ENCODE data around the gene MACF1.

The MACF1 gene

DNA sequence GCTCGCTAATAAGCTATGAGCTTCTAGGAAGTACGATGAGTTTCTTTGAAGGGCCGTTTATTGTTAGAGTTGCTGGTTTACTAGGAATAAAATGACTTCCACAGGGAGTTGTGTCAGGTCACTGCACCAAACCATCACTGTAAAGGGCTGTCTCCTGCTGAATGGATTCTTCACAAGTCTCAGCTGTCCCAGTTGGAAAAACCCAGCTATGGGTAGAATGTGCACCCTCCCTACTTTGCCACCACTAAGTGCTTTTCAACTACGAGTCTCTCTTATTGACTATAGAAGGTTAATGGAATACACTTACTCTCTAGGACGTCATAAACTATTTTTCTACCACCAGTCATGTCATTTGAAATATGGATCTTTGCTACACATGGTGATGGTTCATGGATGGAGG lies 192.2 kb downstream of the MACF1 start:
- DNase-seq (no peak), ATAC-seq (no peak)
- Mint-ChIP-seq H3K4me1 (peaks cover 75% of the 10 kb centered on the region), H3K36me3 (ENCODE audit: low read depth) (peaks cover 9% of the 10 kb centered on the region), H3K27me3 (no peaks in the 10 kb centered on the region), H3K27ac (no peak overlapping the region), H3K9me3 (no peaks in the 10 kb centered on the region), H3K4me3 (no peak overlapping the region)

GRCh38 chr1:39397487-39397886 lies 193.0 kb downstream of the MACF1 start:
- H3K27ac Mint-ChIP-seq = no peak overlapping the region
- H3K4me3 Mint-ChIP-seq = no peak overlapping the region
- ATAC-seq (no peak), DNase-seq (no peak)
- peaks cover 6% of the 10 kb centered on the region for H3K36me3 Mint-ChIP-seq (ENCODE audit: low read depth)
- peaks cover 66% of the 10 kb centered on the region for H3K4me1 Mint-ChIP-seq
- H3K27me3 Mint-ChIP-seq = no peaks in the 10 kb centered on the region
- no peaks in the 10 kb centered on the region for H3K9me3 Mint-ChIP-seq

DNA sequence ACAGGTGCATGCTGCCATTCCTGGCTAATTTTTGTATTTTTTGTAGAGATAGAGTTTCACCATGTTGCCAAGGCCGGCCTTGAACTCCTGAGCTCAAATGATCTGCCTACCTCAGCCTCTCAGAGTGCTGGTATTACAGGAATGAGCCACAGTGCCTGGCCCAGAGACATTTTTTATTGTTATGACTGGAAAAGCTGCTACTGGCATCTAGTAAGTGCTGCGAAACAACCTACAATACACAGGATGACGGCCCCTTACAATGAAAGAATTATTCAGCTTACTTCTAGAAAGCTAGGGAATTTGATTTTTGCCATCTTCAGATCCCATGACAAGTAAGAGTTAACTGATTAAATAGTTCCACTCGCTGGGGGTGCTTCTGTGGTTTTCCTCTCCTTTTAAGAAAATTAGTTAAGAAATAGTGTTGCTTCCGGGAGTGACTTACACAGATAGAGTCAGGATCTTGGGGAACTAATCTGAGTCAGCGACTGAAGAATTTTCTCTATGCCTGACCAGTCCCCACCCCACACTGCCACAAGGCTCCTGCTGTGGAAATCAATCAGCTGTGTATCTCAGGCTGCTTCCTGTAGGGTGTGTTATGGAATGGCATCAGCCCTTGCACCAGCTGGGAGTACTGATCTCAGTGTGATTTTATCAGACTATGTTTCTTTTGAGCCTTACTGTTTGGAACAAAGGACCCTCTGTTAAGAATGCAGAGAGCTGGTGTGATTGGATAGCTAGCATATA lies 194.0 kb downstream of the MACF1 start:
- ATAC-seq (peak; percentile 95), DNase-seq (peak; percentile 28)
- H3K27ac Mint-ChIP-seq = peak overlapping the region; percentile 79
- H3K4me3 Mint-ChIP-seq = no peak overlapping the region
- H3K4me1 Mint-ChIP-seq = peaks cover 58% of the 10 kb centered on the region
- H3K9me3 Mint-ChIP-seq = no peaks in the 10 kb centered on the region
- H3K36me3 Mint-ChIP-seq (ENCODE audit: low read depth) = peaks cover 8% of the 10 kb centered on the region
- no peaks in the 10 kb centered on the region for H3K27me3 Mint-ChIP-seq

GRCh38 chr1:39401106-39401505 lies 196.6 kb downstream of the MACF1 start:
- no peak for DNase-seq
- no peak for ATAC-seq
- H3K4me1 Mint-ChIP-seq = peaks cover 45% of the 10 kb centered on the region
- H3K9me3 Mint-ChIP-seq = no peaks in the 10 kb centered on the region
- H3K27ac Mint-ChIP-seq = no peak overlapping the region
- H3K4me3 Mint-ChIP-seq = no peak overlapping the region
- H3K36me3 Mint-ChIP-seq (ENCODE audit: low read depth) = peaks cover 5% of the 10 kb centered on the region
- no peaks in the 10 kb centered on the region for H3K27me3 Mint-ChIP-seq

GRCh38 chr1:39404876-39405275 lies 200.4 kb downstream of the MACF1 start:
- Mint-ChIP-seq H3K4me1 (peaks cover 34% of the 10 kb centered on the region), H3K36me3 (ENCODE audit: low read depth) (peaks cover 5% of the 10 kb centered on the region), H3K9me3 (no peaks in the 10 kb centered on the region), H3K27ac (no peak overlapping the region), H3K27me3 (no peaks in the 10 kb centered on the region), H3K4me3 (no peak overlapping the region)
- ATAC-seq (no peak), DNase-seq (no peak)

DNA sequence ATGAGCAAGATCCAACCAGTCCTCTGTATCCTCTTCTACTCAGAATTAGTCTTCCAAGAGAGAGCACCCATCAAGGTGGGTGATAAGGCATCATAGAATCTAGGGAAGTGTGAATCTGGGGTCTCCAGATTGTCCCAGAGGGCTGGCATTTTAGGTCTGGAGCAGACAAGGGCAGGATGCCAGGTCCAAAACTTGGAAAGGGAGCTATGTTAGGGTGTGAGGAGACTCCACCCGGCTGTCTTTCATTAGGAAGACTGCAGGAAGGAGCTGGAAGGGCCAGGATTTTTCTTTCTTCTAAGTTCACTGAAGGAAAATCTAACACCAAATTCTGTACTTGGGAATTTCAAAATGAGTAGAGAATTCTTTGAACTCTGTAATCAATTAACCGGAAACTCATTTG lies 200.9 kb downstream of the MACF1 start:
- Mint-ChIP-seq H3K27me3 (no peaks in the 10 kb centered on the region), H3K9me3 (no peaks in the 10 kb centered on the region), H3K27ac (no peak overlapping the region), H3K36me3 (ENCODE audit: low read depth) (peaks cover 5% of the 10 kb centered on the region), H3K4me1 (peaks cover 38% of the 10 kb centered on the region), H3K4me3 (no peak overlapping the region)
- DNase-seq = no peak
- ATAC-seq = no peak

DNA sequence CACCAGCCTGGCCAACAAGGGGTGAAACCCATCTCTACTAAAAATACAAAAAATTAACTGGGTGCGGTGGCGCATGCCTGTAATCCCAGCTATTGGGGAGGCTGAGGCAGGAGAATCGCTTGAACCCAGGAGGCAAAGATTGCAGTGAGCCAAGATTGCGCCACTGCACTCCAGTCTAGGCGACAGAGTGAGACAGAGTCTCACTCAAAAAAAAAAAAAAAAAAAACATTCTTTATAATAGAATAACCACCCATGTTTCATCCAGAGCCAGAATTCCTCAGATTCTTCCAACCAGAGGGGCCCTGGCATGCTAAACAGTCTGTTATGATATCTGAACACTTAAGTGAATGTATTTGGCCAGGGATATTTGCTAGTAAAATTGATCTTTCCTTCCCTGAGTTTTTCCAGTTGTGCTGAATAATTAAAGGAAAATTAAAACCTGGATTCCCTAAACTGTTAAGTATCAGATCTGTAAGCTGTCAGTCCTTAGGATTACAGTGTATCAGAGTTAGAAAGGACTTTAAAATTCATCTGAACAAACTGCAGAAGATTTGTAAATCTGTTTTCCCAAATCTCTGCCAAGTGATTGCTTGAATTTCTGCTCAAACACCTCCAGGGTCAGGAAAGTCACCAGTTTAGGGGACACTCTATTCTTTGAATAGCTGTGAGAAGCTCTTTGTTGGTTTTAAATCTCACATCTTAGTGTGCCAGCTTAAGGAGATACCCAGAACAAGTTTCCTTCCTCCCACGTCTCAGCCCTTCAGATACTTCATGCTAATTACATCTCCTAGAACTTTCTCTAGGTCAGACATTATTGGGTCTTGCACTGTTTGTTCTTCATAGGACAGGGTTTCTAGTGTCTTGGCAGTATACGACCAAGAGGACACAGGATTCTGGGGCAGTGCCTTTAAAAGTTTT lies 202.3 kb downstream of the MACF1 start:
- peaks cover 52% of the 10 kb centered on the region for H3K4me1 Mint-ChIP-seq
- DNase-seq (no peak), ATAC-seq (no peak)
- H3K9me3 Mint-ChIP-seq = no peaks in the 10 kb centered on the region
- no peak overlapping the region for H3K27ac Mint-ChIP-seq
- no peak overlapping the region for H3K4me3 Mint-ChIP-seq
- H3K27me3 Mint-ChIP-seq = no peaks in the 10 kb centered on the region
- H3K36me3 Mint-ChIP-seq (ENCODE audit: low read depth) = peaks cover 8% of the 10 kb centered on the region

- Mint-ChIP-seq H3K4me3 (peak overlapping the region; percentile 79), H3K27me3 (no peaks in the 10 kb centered on the region), H3K27ac (no peak overlapping the region), H3K4me1 (peaks cover 59% of the 10 kb centered on the region), H3K9me3 (no peaks in the 10 kb centered on the region), H3K36me3 (ENCODE audit: low read depth) (peaks cover 11% of the 10 kb centered on the region)
- ATAC-seq (no peak), DNase-seq (no peak)
Observed at GRCh38 chr1:39407510-39407895, 203.0 kb downstream of the MACF1 start.

- Mint-ChIP-seq H3K27me3 (no peaks in the 10 kb centered on the region), H3K27ac (peak overlapping the region; percentile 35), H3K9me3 (no peaks in the 10 kb centered on the region), H3K36me3 (ENCODE audit: low read depth) (peaks cover 7% of the 10 kb centered on the region), H3K4me3 (peak overlapping the region; percentile 79), H3K4me1 (peaks cover 60% of the 10 kb centered on the region)
- no peak for ATAC-seq
- no peak for DNase-seq
Observed at GRCh38 chr1:39407896-39408640, 203.6 kb downstream of the MACF1 start.

GRCh38 chr1:39408641-39409054 lies 204.2 kb downstream of the MACF1 start:
- Mint-ChIP-seq H3K4me1 (peaks cover 60% of the 10 kb centered on the region), H3K27me3 (no peaks in the 10 kb centered on the region), H3K9me3 (no peaks in the 10 kb centered on the region), H3K27ac (no peak overlapping the region), H3K36me3 (ENCODE audit: low read depth) (peaks cover 7% of the 10 kb centered on the region), H3K4me3 (peak overlapping the region; percentile 79)
- peak; percentile 87 for ATAC-seq
- peak; percentile 83 for DNase-seq

- no peaks in the 10 kb centered on the region for H3K9me3 Mint-ChIP-seq
- peaks cover 62% of the 10 kb centered on the region for H3K4me1 Mint-ChIP-seq
- no peaks in the 10 kb centered on the region for H3K27me3 Mint-ChIP-seq
- no peak overlapping the region for H3K27ac Mint-ChIP-seq
- DNase-seq = peak; percentile 9
- ATAC-seq = peak; percentile 38
- H3K4me3 Mint-ChIP-seq = peak overlapping the region; percentile 79
- peaks cover 7% of the 10 kb centered on the region for H3K36me3 Mint-ChIP-seq (ENCODE audit: low read depth)
Observed at GRCh38 chr1:39409055-39409816, 204.7 kb downstream of the MACF1 start.

DNA sequence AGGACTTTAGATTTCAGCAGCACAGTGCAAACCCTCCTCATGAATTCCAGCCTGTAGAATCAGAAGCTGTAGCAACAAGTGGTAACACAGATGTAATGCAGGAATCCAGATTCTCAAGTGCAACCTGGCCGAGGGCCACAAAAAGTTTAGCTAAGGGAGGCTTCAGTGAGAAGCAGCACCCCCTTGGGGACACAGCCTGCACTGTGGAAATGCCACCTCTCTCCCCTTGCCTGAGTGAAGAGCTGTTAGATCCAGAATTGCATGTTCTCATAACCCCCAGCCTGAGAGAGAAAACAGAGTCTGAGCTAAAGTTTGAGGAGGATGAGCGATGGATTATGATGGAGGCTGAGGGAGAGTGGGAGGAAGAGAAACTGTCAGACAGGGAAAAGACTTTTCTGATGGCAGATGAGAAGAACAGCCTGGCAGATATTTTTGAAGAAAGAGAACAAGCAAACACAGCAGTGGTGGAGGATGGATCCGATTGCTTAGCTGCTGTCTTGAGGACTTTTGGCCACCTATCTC lies 206.5 kb downstream of the MACF1 start:
- H3K27me3 Mint-ChIP-seq = no peaks in the 10 kb centered on the region
- peaks cover 53% of the 10 kb centered on the region for H3K4me1 Mint-ChIP-seq
- no peaks in the 10 kb centered on the region for H3K9me3 Mint-ChIP-seq
- DNase-seq (peak; percentile 62), ATAC-seq (peak; percentile 42)
- peaks cover 7% of the 10 kb centered on the region for H3K36me3 Mint-ChIP-seq (ENCODE audit: low read depth)
- H3K27ac Mint-ChIP-seq = peak overlapping the region; percentile 29
- H3K4me3 Mint-ChIP-seq = no peak overlapping the region

DNA sequence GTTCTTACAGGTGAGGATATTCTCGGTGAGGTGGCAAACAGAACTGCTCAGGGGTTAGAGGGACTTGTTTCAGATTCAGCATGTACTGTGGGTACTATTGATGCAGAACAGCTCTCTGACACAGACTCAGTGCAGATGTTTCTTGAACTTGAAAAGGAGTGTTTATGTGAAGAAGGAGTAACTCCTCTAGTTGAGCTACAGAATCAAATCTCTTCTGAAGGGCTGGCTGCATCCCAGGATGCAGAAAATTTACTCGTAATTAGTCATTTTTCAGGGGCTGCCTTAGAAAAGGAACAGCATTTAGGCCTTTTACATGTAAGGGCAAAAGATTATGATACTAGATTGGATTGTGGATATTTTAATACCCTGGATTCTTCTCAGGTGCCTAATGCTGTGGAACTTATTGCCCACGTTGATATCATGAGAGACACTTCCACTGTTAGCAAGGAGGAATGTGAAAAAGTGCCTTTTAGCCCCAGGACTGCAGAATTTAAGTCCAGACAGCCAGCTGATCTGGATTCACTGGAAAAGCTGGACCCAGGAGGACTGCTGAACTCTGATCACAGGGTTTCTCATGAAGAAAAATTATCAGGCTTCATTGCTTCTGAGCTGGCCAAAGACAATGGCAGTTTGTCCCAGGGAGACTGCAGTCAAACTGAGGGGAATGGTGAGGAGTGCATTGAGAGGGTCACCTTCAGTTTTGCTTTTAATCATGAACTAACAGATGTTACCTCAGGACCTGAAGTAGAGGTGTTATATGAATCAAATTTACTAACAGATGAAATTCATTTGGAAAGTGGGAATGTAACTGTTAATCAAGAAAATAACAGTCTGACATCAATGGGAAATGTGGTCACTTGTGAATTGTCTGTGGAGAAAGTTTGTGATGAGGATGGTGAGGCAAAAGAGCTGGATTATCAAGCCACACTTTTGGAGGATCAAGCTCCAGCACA lies 207.3 kb downstream of the MACF1 start:
- DNase-seq (no peak), ATAC-seq (no peak)
- Mint-ChIP-seq H3K4me1 (peaks cover 49% of the 10 kb centered on the region), H3K4me3 (peak overlapping the region; percentile 3), H3K27ac (peak overlapping the region; percentile 30), H3K27me3 (no peaks in the 10 kb centered on the region), H3K9me3 (no peaks in the 10 kb centered on the region), H3K36me3 (ENCODE audit: low read depth) (peaks cover 7% of the 10 kb centered on the region)

Measured in activated naive CD8-positive, alpha-beta T cell treated with anti-CD3 and anti-CD28 coated beads, Interleukin-2, amount 50 U/mL, for 24 hours (primary cell).